NCI-H1436 treated with DMSO at 0.1 percent for 48 hours (cell line): ENCODE measurements around the gene OR4A5.
"Not testable (repeated sequence)": the region's sequence is repeated elsewhere in the genome, so short reads cannot be mapped to it uniquely, and the experiment has no call there.

Experiments used
- DNase-seq: peaks from one replicate; lab custom pipeline; 2025; lab: John Stamatoyannopoulos, UW

OR4A5 gene

GRCh38 chr11:54706532-54706931, at the start of gene OR4A5:
Gene OR4A5 (plus strand): TSS chr11:54706832. CDS start chr11:54706885, 53 bp downstream.
- not testable (repeated sequence) for DNase-seq

- not testable (repeated sequence) for DNase-seq
Observed at GRCh38 chr11:54720094-54720493, 13.5 kb downstream of the OR4A5 start.
